GM12891 (cell line): ENCODE results near the gene CAPZA1.

Source experiments
- POLR2A ChIP-seq: IDR thresholded peaks from 2 replicates; pipeline ENCODE4 v1.6.1; 2011; ENCODE audit warnings: low read depth, low read length, control low read depth
- POLR2AphosphoS5 ChIP-seq: IDR thresholded peaks from 2 replicates; pipeline ENCODE4 v1.6.1; 2011; ENCODE audit warnings: low read depth, low read length, control low read depth
- SPI1 ChIP-seq: IDR thresholded peaks from 2 replicates; pipeline ENCODE4 v1.6.1; 2011; ENCODE audit warnings: low read depth, low read length, control low read depth
- TAF1 ChIP-seq: IDR thresholded peaks from 2 replicates; pipeline ENCODE4 v1.6.1; 2011; ENCODE audit warnings: low read depth, low read length, control low read depth

- TF ChIP-seq POLR2A: no peak
- TF ChIP-seq SPI1: peak; percentile 57
- no peak for TF ChIP-seq POLR2AphosphoS5
- no peak for TF ChIP-seq TAF1
Measured at GRCh38 chr1:112618114-112618720, 1.4 kb upstream of the CAPZA1 start.
